ENCODE measurements around the gene TNFSF9.

- TF ChIP-seq, protein P1, sequence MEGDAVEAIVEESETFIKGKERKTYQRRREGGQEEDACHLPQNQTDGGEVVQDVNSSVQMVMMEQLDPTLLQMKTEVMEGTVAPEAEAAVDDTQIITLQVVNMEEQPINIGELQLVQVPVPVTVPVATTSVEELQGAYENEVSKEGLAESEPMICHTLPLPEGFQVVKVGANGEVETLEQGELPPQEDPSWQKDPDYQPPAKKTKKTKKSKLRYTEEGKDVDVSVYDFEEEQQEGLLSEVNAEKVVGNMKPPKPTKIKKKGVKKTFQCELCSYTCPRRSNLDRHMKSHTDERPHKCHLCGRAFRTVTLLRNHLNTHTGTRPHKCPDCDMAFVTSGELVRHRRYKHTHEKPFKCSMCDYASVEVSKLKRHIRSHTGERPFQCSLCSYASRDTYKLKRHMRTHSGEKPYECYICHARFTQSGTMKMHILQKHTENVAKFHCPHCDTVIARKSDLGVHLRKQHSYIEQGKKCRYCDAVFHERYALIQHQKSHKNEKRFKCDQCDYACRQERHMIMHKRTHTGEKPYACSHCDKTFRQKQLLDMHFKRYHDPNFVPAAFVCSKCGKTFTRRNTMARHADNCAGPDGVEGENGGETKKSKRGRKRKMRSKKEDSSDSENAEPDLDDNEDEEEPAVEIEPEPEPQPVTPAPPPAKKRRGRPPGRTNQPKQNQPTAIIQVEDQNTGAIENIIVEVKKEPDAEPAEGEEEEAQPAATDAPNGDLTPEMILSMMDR (IDR thresholded peaks at IDR 0.05; ENCODE audit: insufficient read depth, low read length): no peak
- TF ChIP-seq POLR2AphosphoS5 (IDR thresholded peaks at IDR 0.05; ENCODE audit: low read depth) (peak; percentile 45; the same call in 1 of the 2 replicates), REST (IDR thresholded peaks at IDR 0.05; ENCODE audit: insufficient replicate concordance, low read depth) (no peak)
These were observed at the start of gene TNFSF9 for GRCh38 chr19:6530386-6531162.

Data from HL-60 (cell line).